ENCODE data around the gene NPTXR.

Gene NPTXR

DNA sequence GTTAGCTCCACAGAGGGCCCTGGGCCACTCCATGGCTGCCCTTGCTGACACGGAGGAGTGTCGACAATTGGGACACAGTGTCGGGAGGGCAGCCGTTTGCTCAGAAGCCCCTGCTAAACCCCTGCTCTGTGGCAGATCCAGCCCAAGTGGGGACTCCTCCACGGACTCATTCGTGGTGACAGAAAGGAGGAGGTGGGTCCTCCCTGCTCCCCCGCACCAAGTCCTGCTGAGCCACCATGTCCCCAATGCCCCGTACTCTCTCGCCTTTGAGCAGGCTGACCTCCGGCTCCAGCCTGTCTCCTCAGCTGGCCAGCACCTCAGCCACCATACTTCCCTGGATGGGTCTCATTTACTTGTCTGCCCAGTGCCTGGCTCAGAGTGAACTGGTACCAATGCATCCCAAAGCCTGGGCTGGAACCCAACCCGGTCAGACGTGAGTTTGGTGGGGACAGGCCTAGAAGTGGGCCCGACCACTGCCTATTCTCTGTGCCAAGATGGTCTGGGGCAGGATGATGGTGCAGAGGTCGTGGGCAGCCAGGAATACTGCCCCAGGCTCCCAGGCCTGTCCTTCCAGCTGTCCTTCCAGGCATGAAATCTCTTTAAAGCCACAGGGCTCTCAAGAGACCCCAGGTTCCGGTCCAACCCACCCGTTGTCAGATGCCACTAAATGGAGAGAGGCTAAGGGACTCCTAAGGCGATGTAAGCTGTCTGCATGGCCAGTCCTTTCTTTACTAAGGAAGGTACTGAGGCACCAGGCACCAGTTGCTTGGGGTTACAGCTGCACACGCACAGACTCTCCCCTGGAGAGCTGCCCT lies 23.9 kb upstream of the NPTXR start:
- H3K27ac ChIP-seq (ENCODE audit: low read length): no peak overlapping the region
- no peaks in the 10 kb centered on the region for H3K9me3 ChIP-seq (ENCODE audit: control insufficient read depth in 1 of 2, low read length in 2 of 2)
- H3K4me3 ChIP-seq (ENCODE audit: low read depth in 1 of 2, low read length in 2 of 2): no peak overlapping the region
- H3K27me3 ChIP-seq (ENCODE audit: low read depth, low read length): no peaks in the 10 kb centered on the region
- H3K4me1 ChIP-seq (ENCODE audit: control insufficient read depth in 1 of 2, insufficient read depth in 2 of 2, low read length in 2 of 2): peaks cover 18 to 72% of the 10 kb centered on the region in 2 donors
- H3K36me3 ChIP-seq (ENCODE audit: control insufficient read depth in 1 of 2, insufficient read depth in 2 of 2, low read length in 2 of 2): peaks cover 0 to 22% of the 10 kb centered on the region in 2 donors

DNA sequence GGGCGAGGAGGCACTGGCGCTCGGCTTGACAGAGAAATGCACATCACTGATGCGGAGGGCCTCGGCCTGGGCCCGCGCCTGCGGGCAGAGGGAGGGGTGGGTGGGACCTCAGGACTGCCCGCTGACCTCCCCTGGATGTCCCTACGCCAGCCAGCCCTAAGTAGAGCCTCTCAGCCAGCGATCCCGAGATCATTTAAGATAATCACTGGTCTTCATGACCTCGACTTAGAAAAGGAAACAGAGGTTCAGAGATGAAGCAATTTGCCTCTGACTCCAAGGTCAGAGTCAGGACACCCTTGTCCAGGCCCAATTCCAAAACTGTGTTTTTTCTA lies 23.3 kb upstream of the NPTXR start:
- Histone ChIP-seq H3K4me3 (ENCODE audit: low read depth in 1 of 2, low read length in 2 of 2) (no peak overlapping the region), H3K27me3 (ENCODE audit: low read depth, low read length) (no peaks in the 10 kb centered on the region), H3K4me1 (ENCODE audit: control insufficient read depth in 1 of 2, insufficient read depth in 2 of 2, low read length in 2 of 2) (peaks cover 18 to 78% of the 10 kb centered on the region in 2 donors), H3K9me3 (ENCODE audit: control insufficient read depth in 1 of 2, low read length in 2 of 2) (no peaks in the 10 kb centered on the region), H3K36me3 (ENCODE audit: control insufficient read depth in 1 of 2, insufficient read depth in 2 of 2, low read length in 2 of 2) (peaks cover 0 to 22% of the 10 kb centered on the region in 2 donors), H3K27ac (ENCODE audit: low read length) (no peak overlapping the region)

DNA sequence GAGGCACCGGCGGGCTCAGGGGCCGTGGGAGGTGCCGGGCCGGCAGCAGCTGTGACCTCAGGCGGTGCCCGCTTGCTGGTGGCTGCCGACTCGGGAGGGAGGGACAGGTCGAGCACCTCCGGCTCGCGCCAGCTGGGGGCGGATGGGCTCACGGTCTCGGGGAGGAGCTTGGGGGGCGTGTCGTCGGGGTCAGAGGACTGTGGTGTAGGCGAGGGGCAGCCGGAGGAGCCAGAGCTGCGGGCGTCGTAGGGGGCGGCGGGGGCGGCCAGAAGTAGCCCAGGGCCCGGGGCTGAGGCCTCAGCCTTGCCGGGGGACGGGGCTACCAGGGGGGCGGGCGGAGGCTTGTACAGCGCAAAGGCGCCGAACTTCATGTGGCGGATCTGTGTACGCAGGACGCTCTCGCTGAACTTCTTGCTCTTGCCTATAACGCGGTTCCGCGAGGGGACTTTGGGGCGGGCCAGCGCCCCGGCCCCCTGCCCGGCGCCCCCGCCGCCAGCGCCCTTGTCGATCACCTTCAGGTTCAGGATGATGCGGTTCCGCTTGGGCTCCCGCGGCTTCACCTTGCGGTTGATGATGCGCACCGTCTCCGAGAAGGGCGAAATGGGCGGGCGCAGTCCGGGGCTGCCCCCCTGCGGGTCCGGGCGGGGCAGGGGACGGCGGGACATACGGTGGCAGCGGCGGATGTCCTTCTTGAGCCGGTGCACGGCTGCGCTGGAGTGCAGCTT lies 22.7 kb upstream of the NPTXR start:
- Histone ChIP-seq H3K27me3 (ENCODE audit: low read depth, low read length) (no peaks in the 10 kb centered on the region), H3K9me3 (ENCODE audit: control insufficient read depth in 1 of 2, low read length in 2 of 2) (no peaks in the 10 kb centered on the region), H3K4me1 (ENCODE audit: control insufficient read depth in 1 of 2, insufficient read depth in 2 of 2, low read length in 2 of 2) (peaks cover 18 to 81% of the 10 kb centered on the region in 2 donors), H3K36me3 (ENCODE audit: control insufficient read depth in 1 of 2, insufficient read depth in 2 of 2, low read length in 2 of 2) (peaks cover 0 to 22% of the 10 kb centered on the region in 2 donors), H3K4me3 (ENCODE audit: low read depth in 1 of 2, low read length in 2 of 2) (no peak overlapping the region), H3K27ac (ENCODE audit: low read length) (no peak overlapping the region)

DNA sequence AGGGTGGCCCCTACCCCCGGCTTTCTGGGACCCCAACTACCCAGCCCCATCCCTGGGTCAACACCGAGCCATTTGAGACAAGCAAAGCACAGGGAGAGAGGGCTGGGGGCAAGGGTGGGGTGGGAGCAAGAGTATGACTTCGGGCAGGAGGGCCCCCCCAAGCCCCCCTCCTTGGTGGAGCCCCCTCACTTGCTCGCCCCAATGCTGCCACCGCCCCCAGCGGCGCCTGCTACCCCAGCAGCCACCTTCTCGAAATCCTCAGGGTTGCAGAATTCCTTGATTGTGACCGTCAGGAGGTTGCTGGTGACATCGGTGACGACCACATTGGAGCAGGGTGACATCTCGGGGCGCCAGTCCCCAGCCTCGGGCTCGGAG lies 22.2 kb upstream of the NPTXR start:
- peaks cover 0 to 22% of the 10 kb centered on the region in 2 donors for H3K36me3 ChIP-seq (ENCODE audit: control insufficient read depth in 1 of 2, insufficient read depth in 2 of 2, low read length in 2 of 2)
- peaks cover 18 to 79% of the 10 kb centered on the region in 2 donors for H3K4me1 ChIP-seq (ENCODE audit: control insufficient read depth in 1 of 2, insufficient read depth in 2 of 2, low read length in 2 of 2)
- H3K27ac ChIP-seq (ENCODE audit: low read length): no peak overlapping the region
- no peaks in the 10 kb centered on the region for H3K9me3 ChIP-seq (ENCODE audit: control insufficient read depth in 1 of 2, low read length in 2 of 2)
- no peak overlapping the region for H3K4me3 ChIP-seq (ENCODE audit: low read depth in 1 of 2, low read length in 2 of 2)
- no peaks in the 10 kb centered on the region for H3K27me3 ChIP-seq (ENCODE audit: low read depth, low read length)

DNA sequence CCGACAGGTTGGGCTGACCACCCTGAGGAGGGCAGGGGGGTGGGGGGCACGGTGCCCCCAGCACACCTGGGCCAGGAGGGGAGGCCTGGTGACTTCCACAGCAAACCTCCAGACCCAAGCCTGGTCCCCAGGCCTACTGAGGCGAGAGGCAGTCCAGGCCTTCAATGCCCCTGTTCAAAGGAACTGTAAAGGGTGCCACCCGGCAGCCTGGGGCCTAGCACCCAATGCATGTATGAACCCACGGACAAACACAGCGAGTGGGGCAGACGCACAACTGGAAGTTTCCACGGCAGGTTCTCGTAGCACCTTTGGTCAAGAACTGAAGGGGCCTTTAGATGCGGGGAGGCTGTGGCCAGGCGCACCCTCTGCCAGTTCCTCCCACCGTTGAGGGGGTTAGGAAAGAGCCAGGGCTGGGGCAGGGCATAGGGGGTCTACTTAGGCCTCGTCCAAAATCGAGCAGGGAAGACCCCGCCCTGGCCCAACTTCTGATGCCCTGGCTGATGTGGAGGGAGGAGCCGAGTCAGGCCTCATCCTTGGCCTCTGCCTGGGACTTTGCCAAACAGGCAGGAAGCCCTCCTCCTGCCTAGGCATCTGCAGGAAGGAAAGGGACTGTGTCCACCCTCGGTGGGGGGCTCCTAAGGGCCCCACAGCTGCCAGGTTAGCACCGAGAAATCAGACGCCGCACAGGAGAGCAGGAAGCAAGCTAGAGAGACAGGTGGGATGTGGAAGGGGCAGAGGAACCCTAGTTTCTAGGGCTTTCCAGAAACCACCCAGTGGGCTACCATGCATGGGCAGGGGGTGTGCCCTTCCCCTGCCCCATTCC lies 21.6 kb upstream of the NPTXR start:
- Histone ChIP-seq H3K9me3 (ENCODE audit: control insufficient read depth in 1 of 2, low read length in 2 of 2) (no peaks in the 10 kb centered on the region), H3K4me1 (ENCODE audit: control insufficient read depth in 1 of 2, insufficient read depth in 2 of 2, low read length in 2 of 2) (peaks cover 14 to 73% of the 10 kb centered on the region in 2 donors), H3K36me3 (ENCODE audit: control insufficient read depth in 1 of 2, insufficient read depth in 2 of 2, low read length in 2 of 2) (peaks cover 0 to 22% of the 10 kb centered on the region in 2 donors), H3K4me3 (ENCODE audit: low read depth in 1 of 2, low read length in 2 of 2) (no peak overlapping the region), H3K27me3 (ENCODE audit: low read depth, low read length) (no peaks in the 10 kb centered on the region), H3K27ac (ENCODE audit: low read length) (no peak overlapping the region)

DNA sequence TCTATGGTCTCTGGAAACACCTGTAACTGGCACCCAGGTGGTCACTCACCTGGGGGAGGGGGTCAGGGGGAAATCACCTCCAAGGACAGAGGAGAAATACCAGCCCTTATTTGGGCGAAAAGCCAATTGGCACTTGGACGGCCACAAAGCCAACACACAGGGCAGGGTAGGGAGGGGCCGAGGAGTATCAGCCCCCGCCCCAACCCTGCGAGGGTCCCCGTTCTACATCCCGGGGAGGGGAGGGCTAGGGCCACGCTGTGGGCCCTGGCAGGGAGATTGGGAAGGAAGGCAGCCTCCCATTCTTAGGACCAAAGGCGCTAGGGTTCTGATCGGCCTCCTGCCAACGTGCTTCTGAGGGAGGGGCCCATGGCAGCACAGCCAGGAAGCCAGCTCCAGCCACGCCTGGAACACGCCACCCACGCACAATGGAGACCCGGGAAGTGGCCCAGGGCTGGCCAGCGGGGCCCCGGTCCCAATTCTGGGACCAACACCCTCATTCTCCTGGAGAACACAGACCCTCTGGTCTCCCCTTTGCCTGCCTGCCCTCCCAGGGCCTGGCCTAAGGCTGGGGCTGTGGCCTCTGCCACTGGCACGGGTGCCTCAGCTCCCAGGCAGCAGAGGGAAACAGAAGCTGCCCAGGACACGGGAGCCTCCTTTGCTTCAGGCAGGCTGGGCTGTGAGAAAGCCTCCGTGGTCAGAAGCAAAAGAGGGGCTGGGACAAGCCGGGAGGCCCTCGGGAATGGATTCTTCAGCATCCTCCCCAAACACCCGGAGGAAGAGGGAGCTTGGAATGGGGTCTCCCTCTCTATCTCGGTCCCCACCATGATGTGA lies 20.7 kb upstream of the NPTXR start:
- Histone ChIP-seq H3K27ac (ENCODE audit: low read length) (no peak overlapping the region), H3K36me3 (ENCODE audit: control insufficient read depth in 1 of 2, insufficient read depth in 2 of 2, low read length in 2 of 2) (peaks cover 0 to 22% of the 10 kb centered on the region in 2 donors), H3K9me3 (ENCODE audit: control insufficient read depth in 1 of 2, low read length in 2 of 2) (no peaks in the 10 kb centered on the region), H3K4me3 (ENCODE audit: low read depth in 1 of 2, low read length in 2 of 2) (no peak overlapping the region), H3K27me3 (ENCODE audit: low read depth, low read length) (no peaks in the 10 kb centered on the region), H3K4me1 (ENCODE audit: control insufficient read depth in 1 of 2, insufficient read depth in 2 of 2, low read length in 2 of 2) (peaks cover 6 to 65% of the 10 kb centered on the region in 2 donors)

DNA sequence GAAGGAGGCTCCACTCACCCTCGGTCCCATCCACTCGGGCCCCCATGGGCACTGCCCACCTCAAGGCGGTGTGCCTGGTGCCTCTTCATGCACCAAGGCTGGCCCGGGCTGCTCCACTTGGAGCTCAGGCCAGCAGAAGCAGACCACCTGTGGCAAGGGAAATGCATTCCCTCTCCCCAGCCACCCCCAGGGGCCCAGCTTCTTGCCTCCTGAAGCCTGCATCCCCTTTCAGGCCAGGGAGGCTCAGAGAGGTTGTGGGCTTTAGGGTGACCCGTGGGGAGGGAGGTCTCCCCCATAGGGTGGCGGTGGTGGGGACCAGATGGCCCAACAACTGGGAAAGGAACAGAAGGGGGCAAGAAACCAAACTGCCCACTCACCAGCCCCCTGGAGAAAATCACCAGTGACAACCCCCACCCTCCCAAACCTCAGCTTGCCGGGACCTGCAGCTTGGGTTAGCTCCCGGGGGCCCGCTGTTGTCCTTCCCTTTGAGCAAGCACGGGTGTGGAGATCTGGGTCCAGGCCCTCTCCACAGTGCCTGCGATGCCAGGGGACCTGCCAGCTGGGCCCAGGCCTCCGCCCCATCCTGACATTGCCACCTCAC lies 19.8 kb upstream of the NPTXR start:
- H3K9me3 ChIP-seq (ENCODE audit: control insufficient read depth in 1 of 2, low read length in 2 of 2): no peaks in the 10 kb centered on the region
- H3K36me3 ChIP-seq (ENCODE audit: control insufficient read depth in 1 of 2, insufficient read depth in 2 of 2, low read length in 2 of 2): peaks cover 0 to 22% of the 10 kb centered on the region in 2 donors
- no peaks in the 10 kb centered on the region for H3K27me3 ChIP-seq (ENCODE audit: low read depth, low read length)
- H3K27ac ChIP-seq (ENCODE audit: low read length): no peak overlapping the region
- peaks cover 0 to 56% of the 10 kb centered on the region in 2 donors for H3K4me1 ChIP-seq (ENCODE audit: control insufficient read depth in 1 of 2, insufficient read depth in 2 of 2, low read length in 2 of 2)
- H3K4me3 ChIP-seq (ENCODE audit: low read depth in 1 of 2, low read length in 2 of 2): no peak overlapping the region

DNA sequence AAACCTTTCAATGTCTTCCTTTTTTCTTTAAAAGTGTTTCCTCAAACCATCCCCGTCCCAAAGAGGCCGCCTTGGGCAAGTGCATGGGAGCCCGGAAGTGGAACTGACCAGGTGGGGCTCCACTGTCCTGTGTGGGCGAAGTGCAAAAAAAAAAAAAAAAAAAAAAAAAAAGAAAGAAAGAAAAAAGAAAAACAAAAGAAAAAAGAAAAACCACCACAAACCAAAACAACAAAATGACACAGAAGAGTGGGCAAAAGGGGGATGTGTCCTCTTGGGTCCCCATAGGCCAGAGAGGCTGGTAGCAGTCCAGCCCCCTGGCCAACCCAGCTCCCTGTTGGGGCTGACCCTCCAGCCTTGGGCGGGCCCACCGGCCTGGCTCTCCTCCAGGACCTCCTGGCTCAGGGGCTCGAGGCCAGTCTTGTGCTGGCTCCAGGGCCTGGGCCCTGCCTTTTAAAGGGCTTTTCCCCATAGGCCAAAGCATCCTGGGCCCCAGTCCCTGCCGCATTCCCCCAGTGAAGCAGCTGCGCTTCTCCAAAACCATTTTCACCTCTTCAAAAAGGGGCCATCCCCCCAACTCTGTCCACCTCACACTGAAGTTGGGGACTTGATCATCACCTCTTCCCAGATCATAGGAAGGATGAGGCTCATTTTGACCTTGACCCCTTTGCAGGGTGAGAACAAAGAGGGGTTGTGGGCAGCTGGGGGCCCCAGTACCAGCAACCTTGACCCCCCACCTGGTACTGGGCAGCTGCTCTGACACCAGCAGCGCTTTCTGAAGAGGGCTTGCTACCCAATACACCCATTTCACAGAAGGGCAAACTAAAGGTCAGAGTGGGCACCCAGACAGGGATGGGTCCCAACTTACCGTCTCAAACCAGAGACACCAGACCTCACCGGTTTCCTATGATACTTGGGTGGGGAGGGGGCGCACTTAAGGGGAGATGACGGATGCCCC lies 18.8 kb upstream of the NPTXR start:
- H3K36me3 ChIP-seq (ENCODE audit: control insufficient read depth in 1 of 2, insufficient read depth in 2 of 2, low read length in 2 of 2): peaks cover 0 to 16% of the 10 kb centered on the region in 2 donors
- no peaks in the 10 kb centered on the region for H3K27me3 ChIP-seq (ENCODE audit: low read depth, low read length)
- H3K9me3 ChIP-seq (ENCODE audit: control insufficient read depth in 1 of 2, low read length in 2 of 2): no peaks in the 10 kb centered on the region
- H3K4me1 ChIP-seq (ENCODE audit: control insufficient read depth in 1 of 2, insufficient read depth in 2 of 2, low read length in 2 of 2): peaks cover 0 to 52% of the 10 kb centered on the region in 2 donors
- H3K27ac ChIP-seq (ENCODE audit: low read length): no peak overlapping the region
- no peak overlapping the region for H3K4me3 ChIP-seq (ENCODE audit: low read depth in 1 of 2, low read length in 2 of 2)

DNA sequence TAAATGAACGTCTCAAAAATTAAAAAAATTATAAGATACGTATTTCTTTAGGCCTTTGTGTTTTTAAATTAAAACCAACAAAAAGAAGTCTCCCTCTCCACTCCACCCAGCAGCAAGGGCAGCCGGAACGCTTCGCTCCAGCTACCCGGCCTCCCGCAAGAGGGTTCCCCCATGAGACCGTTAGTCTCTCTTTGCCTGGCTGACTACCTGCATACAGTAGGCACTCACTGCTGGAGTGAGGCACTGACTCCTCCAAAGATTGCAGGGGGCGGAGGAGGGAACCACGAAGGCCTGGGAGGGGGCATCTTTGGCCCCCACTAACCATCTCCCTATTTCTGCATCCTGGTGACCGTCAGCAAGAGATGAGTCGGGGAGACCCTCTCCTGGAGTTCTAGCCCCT lies 18.1 kb upstream of the NPTXR start:
- H3K27me3 ChIP-seq (ENCODE audit: low read depth, low read length): no peaks in the 10 kb centered on the region
- peaks cover 0 to 48% of the 10 kb centered on the region in 2 donors for H3K4me1 ChIP-seq (ENCODE audit: control insufficient read depth in 1 of 2, insufficient read depth in 2 of 2, low read length in 2 of 2)
- no peak overlapping the region for H3K4me3 ChIP-seq (ENCODE audit: low read depth in 1 of 2, low read length in 2 of 2)
- no peaks in the 10 kb centered on the region for H3K9me3 ChIP-seq (ENCODE audit: control insufficient read depth in 1 of 2, low read length in 2 of 2)
- peaks cover 0 to 16% of the 10 kb centered on the region in 2 donors for H3K36me3 ChIP-seq (ENCODE audit: control insufficient read depth in 1 of 2, insufficient read depth in 2 of 2, low read length in 2 of 2)
- H3K27ac ChIP-seq (ENCODE audit: low read length): no peak overlapping the region
